Epidermal melanocyte (primary cell): ENCODE measurements around the gene SCN3B.
A peak's percentile ranks its signal among the peaks of the same experiment; 100 is the strongest.

Source experiments
- DNase-seq: peaks from one replicate; pipeline ENCODE4 v3.0.0; 2011; ENCODE audit warnings: low spot score; ENCODE audit not compliant: insufficient read length

Gene SCN3B

DNA sequence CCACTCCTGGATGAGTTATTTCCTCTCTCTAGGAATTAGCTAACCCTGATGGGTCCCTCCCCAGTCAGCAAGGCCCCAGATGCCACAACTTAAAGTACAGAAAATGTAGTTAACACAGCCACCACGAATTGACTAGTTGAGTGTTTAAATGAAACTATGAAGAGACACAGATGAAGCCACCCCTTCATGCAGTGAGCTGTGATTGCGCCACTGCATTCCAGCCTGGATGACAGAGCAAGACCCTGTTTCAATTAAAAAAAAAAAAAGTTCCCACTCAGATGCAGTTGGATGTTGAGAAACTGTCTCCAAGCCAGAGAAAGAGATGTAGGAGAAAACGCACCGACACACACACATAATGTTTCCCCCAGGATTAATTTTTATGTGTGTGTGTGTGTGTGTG lies 53.3 kb downstream of the SCN3B start:
- DNase-seq, result no peak

GRCh38 chr11:123597859-123598258 lies 56.6 kb downstream of the SCN3B start:
- no peak for DNase-seq

- no peak for DNase-seq
Measured at GRCh38 chr11:123594921-123595320, 59.5 kb downstream of the SCN3B start.

GRCh38 chr11:123594188-123594901 lies 60.1 kb downstream of the SCN3B start:
- no peak for DNase-seq

DNA sequence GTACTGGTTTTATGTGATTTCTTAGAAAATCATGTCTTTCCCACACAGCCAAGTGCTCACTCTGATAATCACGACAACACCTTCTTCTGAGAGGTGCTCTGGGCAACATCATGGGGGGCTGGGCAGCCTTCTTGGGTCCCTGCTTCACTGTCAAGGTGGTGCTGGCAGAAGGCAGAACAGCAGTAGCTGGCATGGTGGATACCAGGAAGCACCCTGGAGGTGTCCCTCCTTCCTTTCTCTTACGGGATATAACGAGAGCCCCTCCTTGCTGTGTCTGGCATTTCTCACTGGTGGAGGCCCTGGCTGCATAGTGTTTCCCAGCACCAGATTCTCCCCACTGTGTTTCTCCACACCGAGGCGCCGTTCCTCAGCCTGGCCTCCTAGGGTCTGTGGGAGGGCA lies 60.9 kb downstream of the SCN3B start:
- no peak for DNase-seq

DNA sequence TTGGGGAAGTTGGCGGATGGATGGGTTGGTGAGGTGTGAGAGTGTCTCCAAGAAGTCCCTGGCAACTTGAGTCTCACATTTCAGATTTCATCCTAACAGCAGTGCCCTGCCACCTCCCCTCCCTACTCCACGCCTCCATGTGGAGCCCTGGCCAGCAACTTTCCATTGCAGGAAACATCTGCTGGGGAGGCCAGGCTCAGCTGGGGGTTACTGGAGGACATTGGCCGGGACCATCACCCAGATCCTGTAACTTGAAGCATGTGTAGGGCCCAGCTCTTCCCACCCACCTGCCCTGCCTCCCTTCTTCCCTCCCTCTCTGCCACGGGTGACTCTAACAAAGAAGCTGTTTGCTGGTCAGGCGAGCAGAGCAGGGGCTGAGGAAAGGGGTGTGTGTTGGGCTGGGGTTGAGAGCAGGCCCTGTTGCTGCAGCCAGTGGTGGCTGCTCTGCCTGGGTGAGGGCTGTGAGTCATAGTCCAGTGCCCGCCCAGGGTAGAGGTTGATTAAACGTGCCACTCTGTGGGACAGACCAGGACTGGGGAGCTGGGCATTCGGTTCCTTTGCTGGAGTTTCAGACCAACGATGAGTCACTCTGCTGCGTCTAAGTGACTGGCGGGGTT lies 64.0 kb downstream of the SCN3B start:
- peak; percentile 36 for DNase-seq

- no peak for DNase-seq
Measured at GRCh38 chr11:123588864-123589262, 65.6 kb downstream of the SCN3B start.

DNA sequence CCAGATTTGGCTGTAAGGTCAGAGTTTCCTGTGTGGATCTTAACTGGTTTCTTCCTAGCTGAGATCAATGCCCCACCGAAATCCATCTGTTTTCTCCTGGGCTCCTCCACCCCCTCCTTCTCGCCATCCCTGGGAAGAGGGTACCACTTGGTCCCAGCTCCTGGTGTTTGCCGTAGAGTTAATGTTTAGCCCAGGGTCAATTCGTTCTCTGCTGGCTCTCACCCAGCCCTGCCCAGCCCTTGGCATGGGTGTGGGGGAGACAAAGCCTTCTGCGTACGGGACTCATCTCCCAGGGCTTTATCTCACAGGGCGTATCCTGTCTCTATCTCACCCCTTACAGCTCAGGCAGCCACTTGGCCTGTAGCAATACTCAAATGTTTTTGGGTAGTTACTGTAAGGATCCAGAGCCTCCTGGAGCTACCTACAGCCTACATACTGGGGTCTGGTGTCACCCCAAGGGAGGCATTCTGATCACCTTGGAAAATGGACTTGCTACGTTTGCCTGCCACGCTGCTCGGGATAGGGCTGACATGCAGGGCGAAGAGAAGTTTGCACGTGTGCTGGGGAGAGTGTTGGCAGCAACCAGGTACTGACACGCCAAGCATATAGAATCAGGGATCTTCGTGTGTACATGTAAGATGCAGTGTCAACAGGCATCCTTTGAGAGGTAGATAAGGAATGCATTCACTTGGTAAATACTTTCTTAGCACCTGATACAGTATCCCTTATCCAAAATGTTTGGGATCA lies 66.1 kb downstream of the SCN3B start:
- no peak for DNase-seq

DNA sequence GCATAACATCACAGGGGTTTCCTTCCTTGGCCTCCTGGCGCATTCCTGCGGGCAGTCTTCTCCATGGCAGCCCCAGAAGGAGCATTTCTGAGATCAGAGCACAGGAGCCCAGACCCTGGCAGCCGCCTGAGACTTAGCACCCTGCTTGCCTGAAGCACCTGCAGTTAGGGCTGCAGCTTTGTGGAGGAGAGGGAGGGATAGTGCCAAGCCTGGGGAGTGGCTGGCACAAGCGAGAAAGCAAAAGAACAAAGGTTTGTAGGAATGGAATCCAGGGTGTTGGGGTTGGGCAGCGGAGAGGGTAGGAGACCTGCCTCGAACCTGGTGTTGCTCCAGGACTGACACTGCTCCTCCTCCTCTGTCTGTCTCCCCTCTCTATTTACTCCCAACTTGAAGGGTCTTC lies 66.9 kb downstream of the SCN3B start:
- no peak for DNase-seq

DNA sequence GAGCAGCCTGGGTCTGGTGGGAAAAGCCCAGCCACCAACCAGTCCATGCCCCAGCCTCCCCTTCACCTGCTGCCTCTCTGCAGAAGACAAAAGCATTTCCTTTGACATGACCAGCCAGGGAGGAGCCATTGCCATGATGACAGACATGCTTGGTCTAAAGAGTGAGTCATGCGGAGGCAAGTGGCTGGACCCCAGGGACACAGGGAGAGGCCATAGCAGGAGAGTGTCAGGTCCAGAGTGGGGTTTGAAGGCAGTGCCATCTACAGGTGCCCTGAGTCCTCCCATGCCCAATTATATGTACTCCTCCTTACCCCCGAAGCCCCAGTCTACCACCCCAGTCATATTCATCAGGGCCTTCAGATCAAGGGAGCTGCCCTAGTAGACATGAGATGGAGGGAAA lies 67.4 kb downstream of the SCN3B start:
- DNase-seq, result no peak

- DNase-seq, result no peak
Measured at GRCh38 chr11:123586568-123586967, 67.9 kb downstream of the SCN3B start.

DNA sequence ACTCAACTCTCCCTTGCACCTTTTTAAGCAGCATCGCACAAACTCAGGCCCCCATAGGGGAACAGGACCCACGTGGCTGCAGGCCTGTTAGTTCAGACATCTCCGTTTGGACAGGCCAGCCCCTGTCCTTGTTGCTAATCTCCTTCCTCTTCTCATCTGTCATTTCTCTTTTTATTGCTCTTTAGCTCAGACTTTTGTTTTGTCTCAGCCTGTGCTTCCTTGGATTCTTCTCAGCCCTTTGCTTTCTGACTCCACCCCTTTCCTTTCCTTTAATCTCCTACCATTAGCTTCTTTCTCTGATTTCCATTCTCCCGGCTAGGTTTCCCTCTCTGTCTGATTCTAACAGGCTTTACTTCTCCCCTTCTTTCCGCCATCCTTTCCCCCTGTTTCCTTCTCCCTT lies 68.7 kb downstream of the SCN3B start:
- DNase-seq, result no peak

- DNase-seq, result no peak
Measured at GRCh38 chr11:123585206-123585605, 69.2 kb downstream of the SCN3B start.

DNA sequence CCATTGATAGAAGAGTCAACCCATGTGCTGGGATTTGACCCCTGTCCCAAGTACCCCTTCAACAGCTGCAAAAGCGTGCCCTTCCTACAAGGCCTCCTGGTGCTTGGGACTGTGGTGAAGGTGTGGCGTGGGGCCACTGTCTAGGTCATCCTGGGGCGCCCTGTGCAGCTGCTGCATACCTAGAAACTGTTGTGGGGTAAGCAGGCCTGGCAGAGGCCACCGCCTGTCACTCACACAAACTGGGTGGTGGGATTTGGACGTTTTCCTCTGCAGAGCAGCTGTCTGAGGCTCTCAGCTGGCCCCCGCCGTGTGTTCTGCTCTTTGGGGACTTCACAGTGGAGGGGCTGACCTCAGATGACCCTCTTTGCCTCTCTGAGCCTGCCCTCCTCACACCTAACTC lies 69.7 kb downstream of the SCN3B start:
- DNase-seq, result no peak

DNA sequence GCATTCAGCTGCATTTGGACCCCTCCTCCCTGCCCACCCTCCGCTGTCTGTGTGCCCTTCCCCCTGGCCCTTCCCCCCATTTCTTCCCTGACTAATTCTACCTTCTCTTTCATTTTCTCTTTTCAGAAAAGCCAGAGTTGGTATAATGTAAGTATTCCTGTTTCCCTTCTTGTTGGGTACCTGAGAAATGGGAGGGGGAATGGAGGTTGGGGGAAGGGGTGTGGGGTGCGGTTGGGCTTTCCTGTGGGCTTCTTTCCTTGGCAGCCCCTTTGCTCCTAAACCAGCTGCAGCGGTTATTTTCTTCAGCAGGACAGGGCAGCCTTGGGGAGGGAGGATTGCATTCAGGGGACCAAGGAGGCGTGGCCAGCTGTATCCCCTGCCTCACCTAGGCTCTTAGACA lies 70.2 kb downstream of the SCN3B start:
- DNase-seq, result no peak

DNA sequence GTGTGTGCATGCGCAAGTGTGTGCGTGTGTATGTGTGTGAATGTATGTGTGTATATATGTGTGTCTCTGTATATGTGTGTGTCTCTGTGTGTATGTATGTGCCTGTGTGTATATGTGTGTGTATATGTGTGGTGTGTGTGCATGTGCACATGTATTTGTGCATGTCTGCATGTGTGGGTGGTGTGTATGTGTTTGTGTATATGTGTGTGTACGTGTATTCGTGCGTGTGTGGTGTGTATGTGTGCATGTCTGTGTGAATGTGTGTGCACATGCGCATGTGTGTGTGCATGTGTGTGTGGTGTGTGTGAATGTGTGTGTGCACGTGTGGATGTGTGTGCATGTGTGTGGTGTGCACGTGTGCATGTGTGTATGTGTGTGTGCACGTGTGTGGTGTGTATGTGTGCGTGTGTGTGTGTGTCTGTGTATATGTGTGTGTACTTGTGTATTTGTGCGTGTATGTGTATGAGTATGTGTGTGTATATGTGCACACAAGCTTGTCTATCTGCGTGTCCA lies 71.4 kb downstream of the SCN3B start:
- DNase-seq, result no peak

DNA sequence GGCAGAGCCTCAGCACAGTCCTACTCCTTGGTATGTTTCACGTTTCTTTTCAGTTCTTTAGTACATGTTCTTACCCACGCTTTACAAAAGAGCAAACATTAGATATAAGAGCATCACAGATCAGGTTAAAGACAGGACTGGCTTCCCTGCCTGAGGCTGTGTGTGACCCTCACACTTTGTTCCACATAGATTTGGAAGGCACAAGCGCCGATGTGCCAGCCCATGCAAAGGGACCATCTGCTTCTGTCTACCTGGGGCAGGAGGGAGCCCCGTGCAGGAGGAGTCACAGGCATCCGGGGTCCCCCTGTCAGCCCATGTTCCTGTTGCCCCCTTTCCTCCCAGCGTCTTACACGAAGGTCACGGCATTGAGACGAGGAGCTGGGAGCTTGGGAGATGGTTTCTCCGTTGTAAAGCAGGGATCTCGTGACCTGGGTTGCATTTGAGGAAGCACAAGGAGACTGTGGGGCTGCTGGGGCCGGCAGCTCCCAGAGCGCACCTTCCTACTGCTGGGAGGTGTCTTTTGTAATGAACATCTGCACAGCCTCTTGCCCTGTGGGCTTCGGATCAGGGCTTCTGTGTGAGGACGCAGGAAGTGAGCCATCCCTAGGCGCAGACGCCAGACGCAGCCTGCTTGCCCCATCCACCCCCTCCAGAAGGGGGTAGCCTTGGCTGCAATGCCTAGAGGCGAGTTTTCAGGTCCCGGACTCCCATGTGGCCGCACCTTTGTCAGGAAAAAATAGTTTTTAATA lies 72.6 kb downstream of the SCN3B start:
- no peak for DNase-seq

- DNase-seq, result peak; percentile 58
Measured at GRCh38 chr11:123580557-123581275, 73.7 kb downstream of the SCN3B start.

- DNase-seq, result no peak
Measured at GRCh38 chr11:123580137-123580536, 74.3 kb downstream of the SCN3B start.

GRCh38 chr11:123579482-123579812 lies 75.0 kb downstream of the SCN3B start:
- DNase-seq, result no peak
